Upper lobe of left lung (tissue), 4 donors: ENCODE measurements around the gene TRIM14.

Source experiments
- CTCF ChIP-seq, 6 experiments: fragments of 450-650 bp in 4 of 6; fragments of 200-600 bp in 2 of 6; sonication (generic) in 2 of 6; IDR thresholded peaks; one replicate each; pipeline ENCODE4 v1.5.1; 2016 to 2019; ENCODE audit warnings: antibody characterized with exemption in 6 of 6
- POLR2AphosphoS5 ChIP-seq, 2 donors: sonication (generic); formaldehyde crosslinking; IDR thresholded peaks; one replicate each; pipeline ENCODE4 v1.5.1; 2017; ENCODE audit warnings: antibody characterized with exemption in 2 of 2

DNA sequence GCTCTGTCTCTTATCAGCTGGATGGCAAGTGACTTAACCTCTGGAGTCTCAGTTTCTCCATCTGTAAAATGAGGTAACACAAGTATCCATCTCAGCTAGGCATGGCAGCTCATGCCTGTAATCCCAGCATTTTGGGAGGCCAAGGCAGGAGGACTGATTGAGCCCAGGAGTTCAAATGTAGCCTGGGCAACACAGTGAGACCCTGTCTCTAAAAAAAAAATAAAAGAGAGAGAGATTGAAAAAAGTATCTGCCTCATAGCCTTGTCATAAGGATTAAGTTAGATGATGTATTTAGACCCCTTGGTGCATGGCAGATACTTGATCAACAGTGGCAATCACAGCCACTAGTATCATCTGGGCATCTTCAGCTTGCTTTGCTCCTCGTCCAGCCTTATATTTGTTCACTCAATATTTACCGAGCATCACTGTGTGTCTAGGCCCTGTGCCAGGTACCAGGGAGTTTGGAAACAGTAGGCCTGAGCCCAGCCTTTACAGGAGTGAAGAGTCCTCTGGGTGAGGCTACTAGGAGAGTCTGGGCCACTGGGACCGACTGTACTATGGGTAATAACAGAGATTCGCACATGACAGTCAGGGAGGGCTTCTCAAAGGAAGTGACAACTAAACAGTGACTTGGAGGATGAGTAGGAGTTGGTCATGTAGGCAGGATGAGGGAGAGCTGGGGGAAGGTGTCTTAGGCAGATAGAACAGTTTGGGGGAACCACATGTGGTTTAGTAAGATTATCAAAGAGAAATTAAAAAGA lies 39.2 kb upstream of the TRIM14 start:
- TF ChIP-seq POLR2AphosphoS5 (IDR thresholded peaks at IDR 0.05) (no peak), CTCF (IDR thresholded peaks at IDR 0.05) (no peak)
